Hepatocyte (in vitro differentiated cells): Measurements from ENCODE around the gene SCUBE2.

Experiments used
- CTCF ChIP-seq: fragments of 200-600 bp; sonication (generic); IDR thresholded peaks from 2 replicates; pipeline ENCODE4 v1.5.1; 2016; ENCODE audit warnings: antibody characterized with exemption, mild to moderate bottlenecking; ENCODE audit not compliant: poor library complexity
- EZH2 ChIP-seq: fragments of 200-600 bp; sonication (generic); IDR thresholded peaks from 2 replicates; pipeline ENCODE4 v1.6.1; 2016; ENCODE audit warnings: antibody characterized with exemption, mild to moderate bottlenecking, borderline replicate concordance

DNA sequence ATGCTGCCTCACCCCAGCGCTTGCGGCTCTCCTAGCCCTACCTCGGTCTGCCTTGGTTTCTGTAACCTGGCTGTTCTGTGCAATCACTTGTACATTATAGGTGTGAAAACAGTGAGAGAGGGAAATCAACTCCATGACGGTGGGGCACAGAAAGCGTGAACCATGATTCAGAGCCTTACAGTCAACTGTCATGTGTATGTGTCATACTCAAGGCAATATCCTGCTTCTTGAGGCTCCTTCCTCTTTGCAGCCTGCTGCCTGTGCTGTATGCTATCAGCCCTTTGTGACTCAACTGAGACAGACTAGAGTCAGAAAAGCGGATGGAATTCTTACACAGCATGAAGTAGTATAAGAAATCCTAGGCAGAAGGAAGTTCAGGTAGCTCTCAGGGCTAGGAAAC is 89.7 kb downstream of the SCUBE2 start:
- TF ChIP-seq CTCF (no peak), EZH2 (no peak)
